ENCODE data around the gene ING1. TPM values are rescaled to one million over a fixed set of nuclear protein-coding genes. Genes with fewer than 3 reads are reported as not detected.
"Not testable (repeated sequence)": the region's sequence is repeated elsewhere in the genome, so short reads cannot be mapped to it uniquely, and the experiment has no call there.

Gene ING1
- total RNA-seq, 1 donor from 2014 or later = 9.3 TPM

- peak; percentile 43 for DNase-seq (ENCODE audit: low read depth)
These were observed 1.4 kb downstream of the ING1 start for GRCh38 chr13:110714797-110715394.

GRCh38 chr13:110715395-110716246 is 2.1 kb downstream of the ING1 start:
- peak; percentile 100 for DNase-seq (ENCODE audit: low read depth)

GRCh38 chr13:110716247-110716515 is 2.7 kb downstream of the ING1 start:
- peak; percentile 40 for DNase-seq (ENCODE audit: low read depth)

DNA sequence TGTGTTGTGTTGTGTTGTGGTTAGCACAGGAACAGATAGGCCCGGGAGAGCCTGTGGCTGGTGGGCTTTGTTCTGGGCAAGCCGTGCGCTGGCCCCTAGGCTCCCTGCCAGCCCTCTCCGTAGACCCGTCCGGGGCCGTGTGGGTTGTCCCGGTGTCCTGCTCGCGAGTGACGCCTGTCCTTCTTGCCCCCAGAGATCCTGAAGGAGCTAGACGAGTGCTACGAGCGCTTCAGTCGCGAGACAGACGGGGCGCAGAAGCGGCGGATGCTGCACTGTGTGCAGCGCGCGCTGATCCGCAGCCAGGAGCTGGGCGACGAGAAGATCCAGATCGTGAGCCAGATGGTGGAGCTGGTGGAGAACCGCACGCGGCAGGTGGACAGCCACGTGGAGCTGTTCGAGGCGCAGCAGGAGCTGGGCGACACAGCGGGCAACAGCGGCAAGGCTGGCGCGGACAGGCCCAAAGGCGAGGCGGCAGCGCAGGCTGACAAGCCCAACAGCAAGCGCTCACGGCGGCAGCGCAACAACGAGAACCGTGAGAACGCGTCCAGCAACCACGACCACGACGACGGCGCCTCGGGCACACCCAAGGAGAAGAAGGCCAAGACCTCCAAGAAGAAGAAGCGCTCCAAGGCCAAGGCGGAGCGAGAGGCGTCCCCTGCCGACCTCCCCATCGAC is 5.7 kb downstream of the ING1 start:
- no peak for DNase-seq (ENCODE audit: low read depth)

DNA sequence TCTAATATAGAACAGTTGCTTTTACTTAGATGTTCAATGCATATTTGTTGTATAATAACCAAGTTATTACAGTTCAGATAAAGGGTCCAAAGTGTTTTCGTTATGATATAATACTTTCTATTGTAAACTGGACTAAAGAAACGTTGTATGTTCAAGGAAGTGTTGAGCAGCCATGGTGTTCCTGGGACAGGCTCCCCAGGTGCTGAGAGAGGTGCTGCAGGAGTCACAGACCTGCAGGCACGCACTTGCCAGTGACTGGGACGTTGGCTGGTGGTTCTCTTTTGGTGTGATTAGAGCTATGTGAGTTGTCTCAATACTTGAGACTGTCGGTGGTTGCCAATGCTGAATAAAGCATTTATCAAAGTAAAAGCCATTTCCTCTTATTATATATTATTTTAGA is 9.5 kb downstream of the ING1 start:
- DNase-seq (ENCODE audit: low read depth) = no peak

GRCh38 chr13:110723598-110723997 is 10.1 kb downstream of the ING1 start:
- DNase-seq (ENCODE audit: low read depth) = no peak

DNA sequence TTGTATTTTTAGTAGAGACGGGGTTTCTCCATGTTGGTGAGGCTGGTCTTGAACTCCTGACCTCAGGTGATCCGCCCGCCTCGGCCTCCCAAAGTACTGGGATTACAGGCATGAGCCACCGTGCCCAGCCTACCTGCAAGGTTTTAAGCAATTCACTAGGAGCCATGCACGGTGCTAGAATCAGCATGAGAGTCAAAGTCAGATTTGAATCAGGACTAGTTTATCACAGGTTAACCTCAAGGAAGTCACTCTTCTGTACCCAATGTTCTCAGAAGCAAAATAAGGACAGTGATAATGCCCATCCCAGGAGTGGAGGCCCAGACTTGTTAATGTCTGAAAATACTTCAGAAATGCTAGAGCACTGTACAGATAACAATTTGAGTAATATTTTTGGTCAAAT is 12.7 kb downstream of the ING1 start:
- not testable (repeated sequence) for DNase-seq (ENCODE audit: low read depth)

- DNase-seq (ENCODE audit: low read depth) = peak; percentile 7
These were observed 13.2 kb downstream of the ING1 start for GRCh38 chr13:110726726-110727125.

DNA sequence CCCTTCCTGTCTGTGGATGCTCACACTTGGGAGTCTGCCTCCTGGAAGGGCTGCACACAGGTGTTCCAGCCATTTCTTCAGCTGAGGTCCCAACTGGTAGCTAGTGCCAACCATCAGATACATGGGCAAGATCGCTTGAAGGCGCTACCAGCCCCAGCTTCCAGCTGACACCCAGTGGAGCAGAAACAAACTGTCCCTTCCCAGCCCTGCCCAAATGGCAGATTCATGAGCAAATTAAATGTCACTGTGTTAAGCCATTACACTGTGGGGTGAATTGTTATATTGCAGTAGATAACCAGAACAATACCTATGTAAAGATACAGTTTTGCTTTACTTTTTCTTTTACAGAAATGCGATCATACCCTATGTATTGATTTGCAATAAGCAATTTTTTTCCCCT is 17.6 kb downstream of the ING1 start:
- DNase-seq (ENCODE audit: low read depth) = no peak

GRCh38 chr13:110734561-110734960 is 21.1 kb downstream of the ING1 start:
- DNase-seq (ENCODE audit: low read depth) = no peak

- no peak for DNase-seq (ENCODE audit: low read depth)
These were observed 24.1 kb downstream of the ING1 start for GRCh38 chr13:110737555-110737954.

- DNase-seq (ENCODE audit: low read depth) = no peak
These were observed 30.2 kb downstream of the ING1 start for GRCh38 chr13:110743687-110744086.

DNA sequence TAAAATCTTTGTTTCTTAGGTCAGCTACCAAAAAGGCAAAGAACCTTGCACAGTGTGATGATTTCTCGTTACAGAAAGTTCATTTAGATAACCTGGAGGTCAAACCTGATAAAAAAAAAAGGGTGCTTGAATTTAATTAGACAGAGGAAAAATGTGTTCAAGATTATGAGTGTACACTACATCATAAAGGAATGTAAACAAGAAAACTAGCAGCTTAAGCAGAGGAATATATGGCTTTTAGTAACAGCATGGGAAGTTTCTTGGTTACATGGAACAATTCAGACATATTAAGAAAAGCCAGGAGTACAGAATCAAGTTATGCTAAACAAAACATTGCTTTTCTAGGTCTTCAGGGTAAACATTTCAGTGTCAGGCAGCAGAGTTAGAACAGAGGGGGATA is 32.9 kb downstream of the ING1 start:
- DNase-seq (ENCODE audit: low read depth) = no peak

DNA sequence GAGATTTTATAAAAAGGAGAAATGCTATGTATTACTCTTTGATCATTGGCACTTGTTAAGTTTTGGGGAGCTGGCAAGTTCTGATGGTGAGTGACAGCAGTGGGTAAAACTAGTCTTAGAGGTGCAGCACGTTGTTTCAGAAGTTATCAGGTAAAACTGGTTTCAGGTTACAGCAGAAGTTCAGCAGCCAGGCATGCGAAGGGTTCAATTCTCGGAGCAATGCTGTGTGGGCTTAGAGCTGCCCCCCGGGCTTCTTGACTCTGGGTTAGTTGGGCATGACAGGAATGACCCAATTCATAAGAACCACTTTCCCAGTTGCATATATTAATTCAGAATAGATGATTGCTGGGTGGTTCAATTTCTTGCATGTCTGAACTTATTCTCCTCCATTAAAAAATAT is 34.8 kb downstream of the ING1 start:
- no peak for DNase-seq (ENCODE audit: low read depth)

GRCh38 chr13:110756219-110756631 is 42.7 kb downstream of the ING1 start:
- no peak for DNase-seq (ENCODE audit: low read depth)

DNA sequence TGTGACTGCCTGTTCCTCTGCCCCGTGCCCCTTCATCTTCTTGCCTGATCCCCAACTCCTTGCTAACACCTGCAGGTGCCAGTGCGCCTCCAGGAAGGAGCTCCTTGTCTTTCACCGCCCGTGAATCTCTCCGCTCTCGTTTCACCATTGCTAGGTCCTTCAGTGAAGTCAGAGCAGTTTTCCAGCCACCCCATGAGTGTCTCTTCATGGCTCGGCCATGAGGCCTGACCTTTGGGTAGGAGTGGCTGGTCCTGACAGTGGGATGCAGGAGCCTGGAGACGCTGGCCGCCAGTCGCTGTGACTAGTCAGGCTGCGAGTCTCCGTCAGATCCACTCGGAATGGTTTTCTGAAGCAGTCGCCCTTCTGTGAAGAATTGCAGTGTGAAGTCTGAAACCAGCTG is 43.8 kb downstream of the ING1 start:
- DNase-seq (ENCODE audit: low read depth) = no peak

DNA sequence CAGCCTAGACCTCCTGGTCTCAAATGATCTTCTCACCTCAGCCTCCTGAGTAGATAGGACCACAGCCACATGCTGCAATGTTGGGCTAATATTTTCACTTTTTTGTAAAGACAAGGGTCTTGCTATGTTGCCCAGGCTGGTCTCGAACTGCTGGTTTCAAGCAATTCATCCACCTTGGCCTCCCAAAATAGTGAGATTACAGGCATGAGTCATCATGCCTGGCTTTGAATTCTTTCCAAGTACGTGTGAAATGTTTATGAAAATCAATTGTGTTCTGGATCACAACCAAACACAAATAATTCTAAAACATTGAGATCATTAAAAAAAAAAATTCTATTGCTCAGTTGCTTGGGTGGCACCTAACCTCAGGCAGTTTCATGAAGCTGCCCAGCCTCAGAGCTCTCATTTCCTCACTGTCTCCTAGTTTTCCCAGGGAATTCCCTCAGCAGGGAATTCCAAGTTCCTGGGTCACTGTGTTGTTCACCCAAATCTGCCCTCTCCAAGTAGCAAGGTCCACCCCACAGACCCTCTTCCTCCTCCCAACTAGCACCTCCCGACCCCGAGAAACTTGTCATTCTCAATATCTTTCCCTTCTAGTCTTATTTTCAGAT is 44.8 kb downstream of the ING1 start:
- DNase-seq (ENCODE audit: low read depth) = peak; percentile 5

DNA sequence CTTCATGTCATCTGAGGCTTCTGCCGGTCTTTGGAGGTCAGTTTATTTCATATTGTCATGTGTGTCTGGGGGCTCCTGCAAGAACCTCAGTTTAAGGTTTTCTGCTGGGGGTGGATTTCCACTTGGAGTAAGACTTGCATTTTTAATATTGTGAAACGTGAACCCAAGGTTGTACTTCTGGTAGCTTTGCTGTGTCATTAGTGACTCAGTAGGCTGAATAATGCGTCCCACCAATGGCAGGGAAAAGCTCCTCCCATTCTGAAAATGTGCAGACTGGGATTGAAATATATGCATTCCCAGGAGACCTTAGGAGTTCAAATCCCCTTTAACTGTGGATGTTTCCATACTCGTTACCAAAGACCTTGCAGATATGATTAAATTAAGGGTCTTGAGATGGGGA is 46.2 kb downstream of the ING1 start:
- DNase-seq (ENCODE audit: low read depth) = no peak

- DNase-seq (ENCODE audit: low read depth) = no peak
These were observed 47.1 kb downstream of the ING1 start for GRCh38 chr13:110760611-110761010.

DNA sequence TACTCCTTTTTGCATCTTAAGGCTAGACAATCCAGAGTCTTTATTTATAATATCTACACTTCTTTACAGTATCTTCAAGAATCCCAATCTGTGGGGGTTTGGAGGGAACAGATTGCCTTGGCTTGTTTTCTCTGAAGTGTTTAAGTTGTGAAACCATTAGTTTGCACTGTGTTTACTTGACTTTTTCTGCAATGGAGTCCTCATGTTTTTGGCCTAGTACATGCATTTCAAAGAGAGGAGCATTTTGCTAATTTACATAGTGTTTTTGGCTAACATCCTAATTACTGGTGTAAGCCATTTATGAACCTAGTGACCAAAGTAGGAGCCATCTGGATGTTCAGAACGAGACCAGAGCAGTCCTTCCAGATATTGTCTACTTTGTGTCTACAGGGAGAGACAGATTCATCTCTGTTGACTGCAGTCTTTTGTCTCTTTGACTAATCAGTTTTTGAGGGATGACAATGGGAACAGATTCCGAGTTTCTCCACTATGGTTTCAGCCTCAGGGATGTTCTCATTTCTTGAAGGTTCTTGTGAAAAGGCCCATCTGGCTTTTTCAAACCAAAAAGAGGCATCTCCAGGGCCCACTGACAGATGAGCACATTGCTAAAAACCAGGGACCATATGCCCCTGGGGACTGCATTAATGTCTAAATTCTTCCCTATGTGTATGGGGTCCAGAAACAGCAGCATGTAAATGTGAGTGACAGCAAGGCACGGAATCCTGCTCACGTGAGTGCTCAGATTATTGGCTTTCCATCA is 53.4 kb downstream of the ING1 start:
- DNase-seq (ENCODE audit: low read depth) = no peak

DNA sequence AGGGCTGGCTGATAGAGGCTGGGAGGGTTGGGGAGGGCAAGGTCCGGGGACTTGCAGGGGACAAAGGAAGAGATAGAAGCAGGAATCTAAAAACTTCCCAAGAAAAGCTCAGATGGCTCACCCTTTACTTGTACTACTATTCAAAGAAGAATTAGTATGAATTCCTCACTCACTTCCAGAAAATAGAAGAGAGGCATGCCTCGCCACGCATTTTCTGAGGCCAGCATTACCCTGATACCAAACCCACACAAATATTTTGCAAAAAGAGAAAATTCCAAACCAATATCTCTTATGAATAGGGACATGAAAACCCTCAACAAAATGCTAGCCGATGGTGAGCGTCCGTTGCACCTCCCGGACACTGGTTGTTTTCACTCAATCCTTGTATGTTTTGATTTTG is 54.0 kb downstream of the ING1 start:
- no peak for DNase-seq (ENCODE audit: low read depth)

All from myocyte (in vitro differentiated cells).